ENCODE data around the gene FYB1.

GRCh38 chr5:39132128-39132447, 87.3 kb downstream of the FYB1 start:
- TF ChIP-seq NFATC4 (CRISPR knock-in tag; IDR thresholded peaks at IDR 0.05), result no peak
- no peak for TF ChIP-seq CTCF (IDR thresholded peaks at IDR 0.05)

All from WTC11 (cell line).